Chondrocyte (in vitro differentiated cells): ENCODE measurements around the gene TAS1R2. TPM values are rescaled to one million over a fixed set of nuclear protein-coding genes. Genes with fewer than 3 reads are reported as not detected.

Experiments
- DNase-seq: peaks from one replicate; pipeline ENCODE4 v3.0.0; 2021; ENCODE audit warnings: mixed read lengths, low spot score
- H3K27ac Mint-ChIP-seq: one replicate; pipeline ENCODE4 v1.8.0; 2021; ENCODE audit warnings: mild to moderate bottlenecking, moderate library complexity, mixed read lengths; ENCODE audit not compliant: unreplicated experiment
- H3K27me3 Mint-ChIP-seq: 2 replicates; pipeline ENCODE4 v1.8.0; 2021; ENCODE audit warnings: low read depth, mixed read lengths
- H3K36me3 Mint-ChIP-seq: 2 replicates; pipeline ENCODE4 v1.8.0; 2021; ENCODE audit warnings: low read depth, mixed read lengths
- H3K4me1 Mint-ChIP-seq: 2 replicates; pipeline ENCODE4 v1.8.0; 2021; ENCODE audit warnings: low read depth, mild to moderate bottlenecking, mixed read lengths
- H3K4me3 Mint-ChIP-seq: one replicate; pipeline ENCODE4 v1.8.0; 2021; ENCODE audit warnings: mild to moderate bottlenecking, moderate library complexity, mixed read lengths; ENCODE audit not compliant: unreplicated experiment
- H3K9me3 Mint-ChIP-seq: 2 replicates; pipeline ENCODE4 v1.8.0; 2021; ENCODE audit warnings: low read depth, mixed read lengths
- CTCF ChIP-seq: fragments of 200-600 bp; sonication (generic); IDR thresholded peaks from 2 replicates; pipeline ENCODE4 v1.5.0; 2021; ENCODE audit warnings: antibody characterized with exemption, mild to moderate bottlenecking, moderate library complexity
- total RNA-seq: library from RNA; stranded (reverse); gene quantifications from 3 replicates; pipeline ENCODE4 v1.2.1, GENCODE V29; 2021

TAS1R2 gene
- total RNA-seq, 1 donor from 2014 or later: not detected

- TF ChIP-seq CTCF: no peak
- H3K27ac Mint-ChIP-seq: peak within 1 kb of the TSS; percentile 98
- H3K27me3 Mint-ChIP-seq: no peaks in the 10 kb centered on the region
- H3K4me3 Mint-ChIP-seq: peak within 1 kb of the TSS; percentile 96
- H3K36me3 Mint-ChIP-seq: no peaks in the 10 kb centered on the region
- DNase-seq: peak; percentile 97
- H3K4me1 Mint-ChIP-seq: peaks cover 18% of the 10 kb centered on the region
- H3K9me3 Mint-ChIP-seq: no peaks in the 10 kb centered on the region
Observed at GRCh38 chr1:18902523-18903290, 43.2 kb upstream of the TAS1R2 start, which contains the start of gene ALDH4A1. Gene ALDH4A1, minus strand, starts transcription at chr1:18902555. Its CDS starts 32 bp downstream, at chr1:18902523.

GRCh38 chr1:18901952-18902522 lies 42.6 kb upstream of the TAS1R2 start:
- peak overlapping the region; percentile 96 for H3K4me3 Mint-ChIP-seq
- H3K9me3 Mint-ChIP-seq: no peaks in the 10 kb centered on the region
- no peak for TF ChIP-seq CTCF
- no peaks in the 10 kb centered on the region for H3K27me3 Mint-ChIP-seq
- H3K27ac Mint-ChIP-seq: peak overlapping the region; percentile 98
- H3K36me3 Mint-ChIP-seq: no peaks in the 10 kb centered on the region
- DNase-seq: peak; percentile 90
- H3K4me1 Mint-ChIP-seq: peaks cover 18% of the 10 kb centered on the region

GRCh38 chr1:18901147-18901951 lies 41.9 kb upstream of the TAS1R2 start:
- no peak for TF ChIP-seq CTCF
- H3K36me3 Mint-ChIP-seq: no peaks in the 10 kb centered on the region

DNA sequence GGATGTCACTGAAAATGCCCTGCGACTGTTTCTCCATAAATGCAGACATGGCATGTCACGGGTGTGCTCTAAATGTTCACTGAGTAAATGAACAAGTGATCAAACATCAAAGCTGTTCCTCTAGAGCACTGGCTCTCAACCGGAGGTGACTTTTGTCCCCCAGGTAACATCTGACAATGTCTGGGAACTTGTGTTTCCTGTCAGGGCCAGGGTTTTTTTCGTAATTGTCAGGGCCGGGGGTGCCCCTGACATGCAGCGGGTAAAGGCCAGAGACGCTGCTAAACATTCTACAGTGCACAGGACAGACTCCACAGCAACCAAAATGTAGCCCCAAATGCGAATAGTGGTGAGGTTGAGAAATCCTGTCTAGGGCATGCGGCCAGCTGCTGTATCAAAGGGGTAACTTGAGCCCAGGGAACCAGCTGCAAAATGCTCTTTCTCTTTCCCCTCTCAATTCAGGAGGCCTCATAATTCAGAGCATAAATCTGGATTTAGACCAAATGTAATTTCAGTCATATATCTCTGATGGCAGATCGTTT lies 40.9 kb upstream of the TAS1R2 start:
- H3K4me1 Mint-ChIP-seq: peaks cover 18% of the 10 kb centered on the region
- no peak overlapping the region for H3K27ac Mint-ChIP-seq
- H3K9me3 Mint-ChIP-seq: no peaks in the 10 kb centered on the region
- TF ChIP-seq CTCF: no peak
- H3K27me3 Mint-ChIP-seq: no peaks in the 10 kb centered on the region
- H3K4me3 Mint-ChIP-seq: no peak overlapping the region
- DNase-seq: no peak
- no peaks in the 10 kb centered on the region for H3K36me3 Mint-ChIP-seq

More at GRCh38 chr1:18901147-18901951, 41.9 kb upstream of the TAS1R2 start:
- H3K27me3 Mint-ChIP-seq: no peaks in the 10 kb centered on the region
- DNase-seq: no peak
- peak overlapping the region; percentile 98 for H3K27ac Mint-ChIP-seq
- H3K4me3 Mint-ChIP-seq: peak overlapping the region; percentile 96
- H3K4me1 Mint-ChIP-seq: peaks cover 18% of the 10 kb centered on the region
- H3K9me3 Mint-ChIP-seq: no peaks in the 10 kb centered on the region
